ENCODE data around the gene GRAMD4. TPM values are rescaled to one million over a fixed set of nuclear protein-coding genes. Genes with fewer than 3 reads are reported as not detected.

Gene GRAMD4
- polyA plus RNA-seq, 2 of the 4 experiments (the other 2 are of a cell fraction), result 7.7 to 13.1 TPM

- ChIA-PET CTCF (no interaction called here), POLR2A (no interaction called here)
- no peaks in the 10 kb centered on the region for H3K9me3 ChIP-seq
- WGBS (ENCODE audit: missing lambda C conversion rate), result 91% methylated on average over 9 of the region's 15 CpGs
- no peak for ATAC-seq
- TF ChIP-seq ATOH8 (CRISPR knock-in tag; IDR thresholded peaks at IDR 0.05; ENCODE audit: low read depth) (no peak), PBX3 (IDR thresholded peaks at IDR 0.05) (no peak), USF2 (IDR thresholded peaks at IDR 0.05) (no peak), JUNB (IDR thresholded peaks at IDR 0.05) (no peak), POLR2A (IDR thresholded peaks at IDR 0.05; ENCODE audit: low read length) (no peak), RCOR1 (IDR thresholded peaks at IDR 0.05; ENCODE audit: low read depth, low read length) (no peak), HOXA7 (CRISPR knock-in tag; IDR thresholded peaks at IDR 0.05) (no peak), CHD4 (IDR thresholded peaks at IDR 0.05; ENCODE audit: borderline replicate concordance) (no peak), EP300 (IDR thresholded peaks at IDR 0.05) (no peak), CHD2 (IDR thresholded peaks at IDR 0.05; ENCODE audit: low read length, partially characterized antibody) (no peak), CEBPB (IDR thresholded peaks at IDR 0.05) (no peak), HOXB5 (CRISPR knock-in tag; IDR thresholded peaks at IDR 0.05) (no peak), CTCF (IDR thresholded peaks at IDR 0.05) (no peak), EHF (CRISPR knock-in tag; IDR thresholded peaks at IDR 0.05) (no peak), MYC (IDR thresholded peaks at IDR 0.05; ENCODE audit: borderline replicate concordance, low read length) (no peak), REST (IDR thresholded peaks at IDR 0.05) (no peak)
- H3K27ac ChIP-seq, result peak overlapping the region; percentile 60 to 82; a peak in 4 of 6 replicates
- DNase-seq (ENCODE audit: low read depth in 1 of 2, low spot score in 1 of 2), result no peak
- no peak overlapping the region for H3K4me2 ChIP-seq
- no peak for FAIRE-seq
- peaks cover 19% of the 10 kb centered on the region for H3K4me1 ChIP-seq
- H3K4me3 ChIP-seq, result no peak overlapping the region
Measured at GRCh38 chr22:46662226-46662625, 42.0 kb downstream of the GRAMD4 start.

GRCh38 chr22:46663001-46663400, 42.8 kb downstream of the GRAMD4 start:
- WGBS (ENCODE audit: missing lambda C conversion rate), result no CpG with 5 or more reads among the region's 26 CpGs
- no peak for ATAC-seq
- Histone ChIP-seq H3K4me2 (no peak overlapping the region), H3K27ac (no peak overlapping the region), H3K4me3 (no peak overlapping the region), H3K9me3 (no peaks in the 10 kb centered on the region), H3K4me1 (peaks cover 19% of the 10 kb centered on the region)
- no peak for FAIRE-seq
- CTCF ChIA-PET, result interaction anchor here (1.2 kb wide), 1 partner anchor 18 kb away, joined by 3 read pairs; no protein-coding TSS in a partner anchor
- POLR2A ChIA-PET, result interaction anchor here (0.5 kb wide), 1 partner anchor 39 kb away, joined by 4 read pairs; no protein-coding TSS in a partner anchor
- DNase-seq (ENCODE audit: low read depth in 1 of 2, low spot score in 1 of 2), result no peak
- TF ChIP-seq KDM5A (IDR thresholded peaks at IDR 0.05) (no peak), EP300 (IDR thresholded peaks at IDR 0.05) (no peak), HMGXB4 (CRISPR knock-in tag; IDR thresholded peaks at IDR 0.05; ENCODE audit: borderline replicate concordance) (no peak), RARB (CRISPR knock-in tag; IDR thresholded peaks at IDR 0.05) (no peak), E2F6 (IDR thresholded peaks at IDR 0.05; ENCODE audit: borderline replicate concordance, low read depth) (no peak), JUNB (IDR thresholded peaks at IDR 0.05) (no peak), ZFP36 (IDR thresholded peaks at IDR 0.05; ENCODE audit: borderline replicate concordance, partially characterized antibody) (no peak), KDM1A (IDR thresholded peaks at IDR 0.05; ENCODE audit: low read depth) (no peak), CEBPB (IDR thresholded peaks at IDR 0.05) (no peak), MAZ (IDR thresholded peaks at IDR 0.05; ENCODE audit: borderline replicate concordance, low read depth, low read length) (no peak), EHMT2 (IDR thresholded peaks at IDR 0.05; ENCODE audit: low read depth) (no peak), FOSB (CRISPR knock-in tag; IDR thresholded peaks at IDR 0.05) (no peak), NPAS2 (CRISPR knock-in tag; IDR thresholded peaks at IDR 0.05; ENCODE audit: borderline replicate concordance) (no peak), GATA3 (IDR thresholded peaks at IDR 0.05; ENCODE audit: borderline replicate concordance) (no peak), SREBF2 (IDR thresholded peaks at IDR 0.05) (no peak)
